Endodermal cell (in vitro differentiated cells): ENCODE data around the gene PGGHG. TPM values are rescaled to one million over a fixed set of nuclear protein-coding genes. Genes with fewer than 3 reads are reported as not detected.

Source experiments
- DNase-seq: peaks from one replicate; pipeline ENCODE4 v3.0.0-alpha.2; 2017
- H3K27ac ChIP-seq: 2 replicates; pipeline ENCODE4 v1.5.1; 2013; ENCODE audit warnings: mild to moderate bottlenecking, low read depth, low read length, moderate library complexity
- H3K27me3 ChIP-seq: 2 replicates; pipeline ENCODE4 v1.6.1; 2013; ENCODE audit warnings: mild to moderate bottlenecking, low read length, moderate library complexity; ENCODE audit not compliant: insufficient read depth, control insufficient read depth, poor library complexity, severe bottlenecking
- H3K36me3 ChIP-seq: 2 replicates; pipeline ENCODE4 v1.7.0; 2013; ENCODE audit warnings: mild to moderate bottlenecking, low read length, moderate library complexity; ENCODE audit not compliant: control insufficient read depth, insufficient read depth
- H3K4me1 ChIP-seq: one replicate; pipeline ENCODE4 v1.7.0; 2013; ENCODE audit warnings: low read length; ENCODE audit not compliant: control insufficient read depth, insufficient read depth
- H3K4me3 ChIP-seq: 2 replicates; pipeline ENCODE4 v1.5.1; 2013; ENCODE audit warnings: mild to moderate bottlenecking, low read length, moderate library complexity
- H3K9ac ChIP-seq: 2 replicates; pipeline ENCODE4 v1.6.1; 2013; ENCODE audit warnings: mild to moderate bottlenecking, low read length, moderate library complexity; ENCODE audit not compliant: poor library complexity, severe bottlenecking; ENCODE audit errors: extremely low read depth
- H3K9me3 ChIP-seq: 2 replicates; pipeline ENCODE4 v1.6.1; 2013; ENCODE audit warnings: mild to moderate bottlenecking, low read length, moderate library complexity; ENCODE audit not compliant: control insufficient read depth
- H3K27ac Mint-ChIP-seq: 2 replicates; pipeline ENCODE4 v1.8.0; 2020; ENCODE audit warnings: mixed read lengths
- H3K27me3 Mint-ChIP-seq: 2 replicates; pipeline ENCODE4 v1.8.0; 2021; ENCODE audit warnings: mild to moderate bottlenecking, mixed read lengths; ENCODE audit not compliant: insufficient read depth
- H3K36me3 Mint-ChIP-seq: 2 replicates; pipeline ENCODE4 v1.8.0; 2020; ENCODE audit warnings: low read depth, mixed read lengths
- H3K4me1 Mint-ChIP-seq: 2 replicates; pipeline ENCODE4 v1.8.0; 2020; ENCODE audit warnings: mixed read lengths
- H3K4me3 Mint-ChIP-seq: 2 replicates; pipeline ENCODE4 v1.8.0; 2020; ENCODE audit warnings: mild to moderate bottlenecking, moderate library complexity, mixed read lengths
- H3K9me3 Mint-ChIP-seq: 2 replicates; pipeline ENCODE4 v1.8.0; 2020; ENCODE audit warnings: mild to moderate bottlenecking, mixed read lengths
- CTCF ChIP-seq: fragments of 200-600 bp; sonication (generic); conservative IDR thresholded peaks from 2 replicates; pipeline ENCODE4 v1.5.0; 2021; ENCODE audit warnings: antibody characterized with exemption, mild to moderate bottlenecking
- WGBS, 2 experiments: methylation state at CpG; one replicate each; pipeline versions ENCODE4 v1.1.5 to v1.1.7; 2013; ENCODE audit warnings: missing lambda C conversion rate in 2 of 2, mixed read lengths in 1 of 2; ENCODE audit not compliant: insufficient coverage in 1 of 2, insufficient read length in 1 of 2; 5-methylcytosine and 5-hydroxymethylcytosine counted together
- total RNA-seq, 2 donors: library from RNA; stranded (reverse); fragmentation: NEBNext Ultra II Directional in 1 of 2; extraction: Animal tissue kit (Norgen Biotek cat#: 25700) in 1 of 2; gene quantifications; 2 replicates in 1 of 2; 3 replicates in 1 of 2; pipeline ENCODE4 v1.2.1, GENCODE V29; 2021

The PGGHG gene
- total RNA-seq, 2 donors from 2014 or later: 129 to 186 TPM

GRCh38 chr11:280706-281485, 8.0 kb upstream of the PGGHG start:
- H3K27me3 Mint-ChIP-seq: peaks cover 53% of the 10 kb centered on the region
- peak; percentile 46 for DNase-seq
- no peak overlapping the region for H3K27ac Mint-ChIP-seq
- H3K27me3 ChIP-seq: peaks cover 46% of the 10 kb centered on the region
- H3K9me3 ChIP-seq: no peaks in the 10 kb centered on the region
- WGBS, 2 experiments: 72 to 84% methylated on average over 46 to 79 of the region's 79 CpGs
- H3K9me3 Mint-ChIP-seq: no peaks in the 10 kb centered on the region
- no peaks in the 10 kb centered on the region for H3K36me3 ChIP-seq
- no peak overlapping the region for H3K4me3 Mint-ChIP-seq
- no peaks in the 10 kb centered on the region for H3K4me1 Mint-ChIP-seq
- H3K36me3 Mint-ChIP-seq: no peaks in the 10 kb centered on the region
- no peak overlapping the region for H3K9ac ChIP-seq
- no peak for TF ChIP-seq CTCF
- H3K4me3 ChIP-seq: no peak overlapping the region
- H3K4me1 ChIP-seq: no peaks in the 10 kb centered on the region
- H3K27ac ChIP-seq: no peak overlapping the region

GRCh38 chr11:281486-282161, 7.3 kb upstream of the PGGHG start:
- H3K4me1 Mint-ChIP-seq: no peaks in the 10 kb centered on the region
- no peak for TF ChIP-seq CTCF
- WGBS, 2 experiments: 90 to 94% methylated on average over 26 of the region's 26 CpGs
- H3K36me3 ChIP-seq: no peaks in the 10 kb centered on the region
- no peaks in the 10 kb centered on the region for H3K9me3 Mint-ChIP-seq
- no peak overlapping the region for H3K4me3 Mint-ChIP-seq
- H3K9ac ChIP-seq: no peak overlapping the region
- H3K27ac ChIP-seq: no peak overlapping the region
- no peaks in the 10 kb centered on the region for H3K4me1 ChIP-seq
- no peak overlapping the region for H3K4me3 ChIP-seq
- H3K27me3 Mint-ChIP-seq: peaks cover 57% of the 10 kb centered on the region
- no peaks in the 10 kb centered on the region for H3K9me3 ChIP-seq
- no peaks in the 10 kb centered on the region for H3K36me3 Mint-ChIP-seq
- peaks cover 46% of the 10 kb centered on the region for H3K27me3 ChIP-seq
- H3K27ac Mint-ChIP-seq: no peak overlapping the region
- no peak for DNase-seq

- 84% methylated on average over 4 of the region's 4 CpGs; no CpG with 5 or more reads in 1 of the 2 experiments for WGBS, 2 experiments
- Histone ChIP-seq H3K9me3 (no peaks in the 10 kb centered on the region), H3K27me3 (peaks cover 50% of the 10 kb centered on the region), H3K36me3 (no peaks in the 10 kb centered on the region), H3K4me1 (no peaks in the 10 kb centered on the region), H3K4me3 (no peak overlapping the region), H3K9ac (no peak overlapping the region), H3K27ac (no peak overlapping the region)
- Mint-ChIP-seq H3K9me3 (no peaks in the 10 kb centered on the region), H3K4me1 (peaks cover 3% of the 10 kb centered on the region), H3K27me3 (peaks cover 62% of the 10 kb centered on the region), H3K27ac (no peak overlapping the region), H3K4me3 (no peak overlapping the region), H3K36me3 (no peaks in the 10 kb centered on the region)
- DNase-seq: peak; percentile 44
- TF ChIP-seq CTCF: no peak
Measured at GRCh38 chr11:282171-282570, 6.8 kb upstream of the PGGHG start.
